GM12878 (cell line): ENCODE results near the gene SFMBT1. TPM values are rescaled to one million over a fixed set of nuclear protein-coding genes. Genes with fewer than 3 reads are reported as not detected.
A peak's percentile ranks its signal among the peaks of the same experiment; 100 is the strongest.

Experiments
- ATAC-seq: fragments of 200-7000 bp; cut with Tn5 transposase; 3 replicates; pipeline ENCODE4 v1.9.1; 2020; ENCODE audit warnings: mild to moderate bottlenecking, moderate library complexity
- BruUV-seq: library from RNA; stranded (reverse); fragments of 400-500 nt; replicated peaks from 2 replicates; lab custom pipeline; 2021; lab: Mats Ljungman, UMichigan
- CTCF ChIA-PET: fragments of 300-600 bp; sonication (Branson Sonifier 250); formaldehyde crosslinking; extraction: SDS; loops from one replicate; lab custom pipeline; 2021; ENCODE audit warnings: inconsistent platforms; lab: Yijun Ruan, JAX
- POLR2A ChIA-PET: fragments of 350-600 bp; formaldehyde crosslinking; extraction: SDS; loops from one replicate; lab custom pipeline; 2021; ENCODE audit warnings: inconsistent platforms; lab: Charles Lee
- RAD21 ChIA-PET: fragments of 300-600 bp; sonication (Branson Sonifier 250); formaldehyde crosslinking; loops from one replicate; lab custom pipeline; 2023; ENCODE audit warnings: antibody characterized with exemption; ENCODE audit not compliant: unreplicated experiment; lab: Charles Lee
- SMC1A ChIA-PET: fragments of 300-600 bp; sonication (Branson Sonifier 250); formaldehyde crosslinking; loops from one replicate; lab custom pipeline; 2023; ENCODE audit not compliant: unreplicated experiment, uncharacterized antibody; lab: Charles Lee
- DNase-seq: peaks from one replicate; pipeline ENCODE4 v3.0.0-alpha.2; 2011; ENCODE audit warnings: low read depth, low spot score
- FAIRE-seq: peaks from 3 replicates; lab custom pipeline; 2011; peaks lifted over from hg19 to GRCh38; lab: Jason Lieb, UNC
- H2AFZ ChIP-seq: 2 replicates; pipeline ENCODE4 v1.6.0; 2011; ENCODE audit warnings: low read depth, low read length, control low read depth; ENCODE audit not compliant: control insufficient read depth
- H3K27ac ChIP-seq: 2 replicates; pipeline ENCODE4 v1.5.1; 2011; ENCODE audit warnings: control low read depth; ENCODE audit not compliant: control insufficient read depth, insufficient read depth
- H3K27me3 ChIP-seq, 2 experiments: replicated peaks in 1 of 2; 2 replicates each; pipeline versions ENCODE4 v1.6.0 to v1.6.1; 2011; ENCODE audit warnings: low read length in 1 of 2; ENCODE audit not compliant: control insufficient read depth in 2 of 2, insufficient read depth in 2 of 2
- H3K36me3 ChIP-seq, 2 experiments: 2 replicates each; pipeline ENCODE4 v1.5.1; 2011; ENCODE audit warnings: low read length in 1 of 2; ENCODE audit not compliant: control insufficient read depth in 2 of 2, insufficient read depth in 2 of 2
- H3K4me1 ChIP-seq: 2 replicates; pipeline ENCODE4 v1.6.1; 2011; ENCODE audit warnings: mild to moderate bottlenecking, low read length, moderate library complexity, mixed read lengths; ENCODE audit not compliant: control insufficient read depth, insufficient read depth
- H3K4me2 ChIP-seq: 2 replicates; pipeline ENCODE4 v1.6.0; 2011; ENCODE audit warnings: control low read depth; ENCODE audit not compliant: control insufficient read depth, insufficient read depth
- H3K4me3 ChIP-seq: fragments of 200-600 bp; sonication (generic); 2 replicates; pipeline ENCODE4 v1.5.1; 2016
- H3K79me2 ChIP-seq: 2 replicates; pipeline ENCODE4 v1.6.0; 2011; ENCODE audit warnings: low read length; ENCODE audit not compliant: control insufficient read depth, insufficient read depth
- H3K9ac ChIP-seq: 2 replicates; pipeline ENCODE4 v1.8.0; 2011; ENCODE audit warnings: low read length, control low read depth, mixed read lengths; ENCODE audit not compliant: control insufficient read depth, insufficient read depth
- H3K9me3 ChIP-seq: replicated peaks from 3 replicates; pipeline ENCODE4 v1.5.1; 2011; ENCODE audit warnings: mild to moderate bottlenecking, low read length; ENCODE audit not compliant: control insufficient read depth, insufficient read depth
- H4K20me1 ChIP-seq: 2 replicates; pipeline ENCODE4 v1.6.0; 2011; ENCODE audit not compliant: control insufficient read depth, insufficient read depth
- BHLHE40 ChIP-seq, 2 experiments: fragments of 450-650 bp in 1 of 2; IDR thresholded peaks; 2 replicates each; pipeline ENCODE4 v1.6.1; 2011 to 2017; ENCODE audit warnings: low read depth in 2 of 2, borderline replicate concordance in 1 of 2, improper control_type of control experiment in 1 of 2, low read length in 1 of 2, mild to moderate bottlenecking in 1 of 2
- IKZF1 ChIP-seq: fragments of 450-650 bp; conservative IDR thresholded peaks from 2 replicates; pipeline ENCODE4 v1.6.1; 2017; ENCODE audit warnings: antibody characterized with exemption, mild to moderate bottlenecking
- KAT2A ChIP-seq: conservative IDR thresholded peaks from 2 replicates; pipeline ENCODE4 v1.6.1; 2011; ENCODE audit warnings: low read depth, low read length; ENCODE audit not compliant: control insufficient read depth
- PAX5 ChIP-seq: IDR thresholded peaks from 2 replicates; pipeline ENCODE4 v1.6.1; 2011; ENCODE audit warnings: low read depth, low read length, borderline replicate concordance
- SMAD5 ChIP-seq: IDR thresholded peaks from 2 replicates; pipeline ENCODE4 v1.6.1; 2016; ENCODE audit warnings: antibody characterized with exemption, low read depth
- STAT1 ChIP-seq: fragments of 450-650 bp; conservative IDR thresholded peaks from 2 replicates; pipeline ENCODE4 v1.6.1; 2014; ENCODE audit warnings: antibody characterized with exemption, mild to moderate bottlenecking
- WGBS: methylation state at CpG from one replicate; pipeline ENCODE4 v1.1.6; 2016; ENCODE audit warnings: low lambda C conversion rate; ENCODE audit not compliant: insufficient replicate concordance, insufficient coverage; ENCODE audit errors: missing lambda C conversion rate; 5-methylcytosine and 5-hydroxymethylcytosine counted together
- in situ Hi-C: fragments of 300-500 bp; cut with MboI; formaldehyde crosslinking; loops from 9 replicates; pipeline ENCODE4 v1.14.3; 2018; ENCODE audit warnings: mixed read lengths
- intact Hi-C: fragments of 100-400 bp; cut with micrococcal nuclease; formaldehyde crosslinking; loops from one replicate; pipeline ENCODE4 v1.14.2; 2022; ENCODE audit not compliant: unreplicated experiment
- polyA plus RNA-seq, 11 experiments: library from polyadenylated mRNA; depleted of rRNA in 4 of 11; unstranded in 6 of 11; stranded (reverse) in 5 of 11; fragments of >200 nt; fragmentation: Nextera tagmentation in 4 of 11; fragmentation: Illumina TruSeq in 1 of 11; extraction: Ambion mirVana in 4 of 11; extraction: Trizol in 1 of 11; gene quantifications; 1 replicate in 1 of 11; 2 replicates in 10 of 11; pipeline versions ENCODE4 v1.2.1 to v1.2.3, GENCODE V29; 2011 to 2016; ENCODE audit warnings: inconsistent platforms in 2 of 11, missing spikeins in 2 of 11, low read depth in 1 of 11
- total RNA-seq, 4 experiments: library from RNA; depleted of rRNA in 3 of 4; stranded (reverse); fragments of >200 nt in 3 of 4; fragmentation: Illumina TruSeq in 1 of 4; extraction: Trizol in 1 of 4; gene quantifications; 2 replicates each; pipeline versions ENCODE4 v1.2.1 to v1.2.3, GENCODE V29; 2013 to 2021
- TF ChIP-seq, protein P1 (sequence below), 3 experiments: IDR thresholded peaks in 2 of 3; conservative IDR thresholded peaks in 1 of 3; 2 replicates each; pipeline ENCODE4 v1.5.1; 2011; ENCODE audit warnings: low read depth in 3 of 3, low read length in 3 of 3, mild to moderate bottlenecking in 3 of 3, control low read depth in 2 of 3, moderate library complexity in 2 of 3, inconsistent platforms in 1 of 3, mixed read lengths in 1 of 3; ENCODE audit not compliant: control insufficient read depth in 2 of 3, insufficient read depth in 1 of 3; ENCODE audit errors: extremely low read depth in 1 of 3

Gene SFMBT1
- total and polyA plus RNA-seq, 10 of the 15 experiments (the other 5 are each of a cell fraction or from before 2014, with no cell fraction given): 3.2 to 19.5 (median 11.4) TPM

DNA sequence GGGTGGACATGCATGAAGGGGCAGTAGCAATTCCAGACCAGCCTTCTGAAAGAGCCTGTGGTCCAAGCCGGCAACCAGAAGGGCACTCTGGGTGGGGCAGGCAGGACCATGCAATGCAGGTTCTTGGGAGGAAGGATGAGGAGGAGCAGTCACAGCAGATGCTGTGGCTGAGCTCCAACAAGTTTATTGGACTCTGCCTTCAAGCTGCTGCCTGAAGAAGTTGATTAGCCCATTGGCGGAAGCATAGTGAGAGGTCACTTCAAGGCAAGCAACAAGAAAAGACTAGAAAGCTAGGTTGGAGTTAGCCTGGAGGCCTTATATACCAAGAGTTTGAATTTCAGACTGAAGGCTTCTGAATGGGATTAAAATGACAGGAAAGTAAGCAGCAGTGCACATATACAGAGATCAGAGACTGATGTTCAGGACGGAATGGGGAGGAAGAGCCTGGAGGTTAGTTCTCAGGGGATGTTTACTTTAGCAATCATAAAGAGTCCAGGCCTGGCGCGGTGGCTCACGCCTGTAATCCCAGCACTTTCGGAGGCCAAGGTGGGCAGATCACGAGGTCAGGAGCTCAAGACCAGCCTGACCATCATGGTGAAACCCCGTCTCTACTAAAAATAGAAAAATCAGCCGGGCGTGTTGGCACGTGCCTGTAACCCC, 39.9 kb downstream of the SFMBT1 start:
- BruUV-seq: no TSS peak
- in situ Hi-C loops (no loop called here), intact Hi-C loops (no loop called here)
- ChIA-PET SMC1A (interaction anchor here (0.7 to 1.8 kb wide), 4 partner anchors 21 to 137 kb away, joined by 3 to 9 read pairs (median 5); no protein-coding TSS in a partner anchor), CTCF (interaction anchor here (0.6 kb wide), 1 partner anchor 9 kb away, joined by 3 read pairs; no protein-coding TSS in a partner anchor), RAD21 (no interaction called here), POLR2A (interaction anchor here (0.9 to 1.2 kb wide), 2 partner anchors 10 to 49 kb away, joined by 3 read pairs; no protein-coding TSS in a partner anchor)
- Histone ChIP-seq H3K9me3 (no peaks in the 10 kb centered on the region), H3K4me1 (peaks cover 14% of the 10 kb centered on the region), H3K27me3 (no peaks in the 10 kb centered on the region), H3K27ac (no peak overlapping the region), H3K36me3 (no peaks in the 10 kb centered on the region), H3K79me2 (peaks cover 3% of the 10 kb centered on the region; the same call in 1 of the 2 replicates), H3K9ac (no peak overlapping the region), H2AFZ (no peak overlapping the region), H3K4me2 (no peak overlapping the region), H3K4me3 (no peak overlapping the region), H4K20me1 (no peaks in the 10 kb centered on the region)
- FAIRE-seq (no peak), ATAC-seq (peak; percentile 58), DNase-seq (no peak)
- 47% methylated on average over 12 of the region's 12 CpGs for WGBS
- TF ChIP-seq, protein P1, sequence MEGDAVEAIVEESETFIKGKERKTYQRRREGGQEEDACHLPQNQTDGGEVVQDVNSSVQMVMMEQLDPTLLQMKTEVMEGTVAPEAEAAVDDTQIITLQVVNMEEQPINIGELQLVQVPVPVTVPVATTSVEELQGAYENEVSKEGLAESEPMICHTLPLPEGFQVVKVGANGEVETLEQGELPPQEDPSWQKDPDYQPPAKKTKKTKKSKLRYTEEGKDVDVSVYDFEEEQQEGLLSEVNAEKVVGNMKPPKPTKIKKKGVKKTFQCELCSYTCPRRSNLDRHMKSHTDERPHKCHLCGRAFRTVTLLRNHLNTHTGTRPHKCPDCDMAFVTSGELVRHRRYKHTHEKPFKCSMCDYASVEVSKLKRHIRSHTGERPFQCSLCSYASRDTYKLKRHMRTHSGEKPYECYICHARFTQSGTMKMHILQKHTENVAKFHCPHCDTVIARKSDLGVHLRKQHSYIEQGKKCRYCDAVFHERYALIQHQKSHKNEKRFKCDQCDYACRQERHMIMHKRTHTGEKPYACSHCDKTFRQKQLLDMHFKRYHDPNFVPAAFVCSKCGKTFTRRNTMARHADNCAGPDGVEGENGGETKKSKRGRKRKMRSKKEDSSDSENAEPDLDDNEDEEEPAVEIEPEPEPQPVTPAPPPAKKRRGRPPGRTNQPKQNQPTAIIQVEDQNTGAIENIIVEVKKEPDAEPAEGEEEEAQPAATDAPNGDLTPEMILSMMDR (IDR thresholded peaks at IDR 0.05 in 2 of 3, conservative IDR thresholded peaks at IDR 0.05 in 1 of 3; ENCODE audit: control insufficient read depth in 2 of 3, extremely low read depth in 1 of 3, insufficient read depth in 1 of 3, low read depth in 3 of 3, low read length in 3 of 3): no peak
- TF ChIP-seq PAX5 (0 out of 2 replicates have a peak, but pooled peaks have one; percentile 28), STAT1 (no peak), KAT2A (no peak), IKZF1 (0 out of 2 replicates have a peak, but pooled peaks have one; percentile 6), SMAD5 (no peak), BHLHE40 (IDR thresholded peaks at IDR 0.05; ENCODE audit: borderline replicate concordance in 1 of 2, low read depth in 2 of 2, low read length in 1 of 2) (peak in 1 of 2 experiments; percentile 76; a peak in 1 of 4 replicates)
